B cell (primary cell): ENCODE measurements around the gene JADE1.

Experiments used
- CTCF ChIP-seq: fragments of 200-600 bp; IDR thresholded peaks from one replicate; pipeline ENCODE4 v1.8.0; 2022; ENCODE audit warnings: antibody characterized with exemption, mild to moderate bottlenecking
- EZH2 ChIP-seq: IDR thresholded peaks from 2 replicates; pipeline ENCODE4 v1.6.1; 2012; ENCODE audit warnings: borderline replicate concordance, low read depth, mild to moderate bottlenecking, moderate library complexity, low read length; ENCODE audit not compliant: insufficient read depth, poor library complexity, severe bottlenecking

GRCh38 chr4:128775477-128775876, 34.0 kb upstream of the JADE1 start:
- TF ChIP-seq CTCF (no peak), EZH2 (no peak)
